Liver (tissue), 3 donors: ENCODE results near the gene CDH4.

Experiments
- EGR1 ChIP-seq, 2 donors: IDR thresholded peaks; 2 replicates each; pipeline ENCODE4 v1.6.1; 2016 to 2018; ENCODE audit warnings: antibody characterized with exemption in 2 of 2, low read depth in 2 of 2
- GABPA ChIP-seq, 2 donors: IDR thresholded peaks in 1 of 2; conservative IDR thresholded peaks in 1 of 2; 2 replicates each; pipeline ENCODE4 v1.6.1; 2016; ENCODE audit warnings: antibody characterized with exemption in 2 of 2, mild to moderate bottlenecking in 1 of 2, moderate library complexity in 1 of 2
- JUND ChIP-seq, 2 donors: IDR thresholded peaks; 2 replicates each; pipeline ENCODE4 v1.6.1; 2016; ENCODE audit warnings: antibody characterized with exemption in 2 of 2
- NR2F2 ChIP-seq: IDR thresholded peaks from 2 replicates; pipeline ENCODE4 v1.6.1; 2016; ENCODE audit warnings: antibody characterized with exemption
- RAD21 ChIP-seq, 2 donors: IDR thresholded peaks; 2 replicates each; pipeline ENCODE4 v1.6.1; 2016; ENCODE audit warnings: antibody characterized with exemption in 2 of 2, mild to moderate bottlenecking in 2 of 2
- SP1 ChIP-seq: IDR thresholded peaks from 2 replicates; pipeline ENCODE4 v1.6.1; 2018; ENCODE audit warnings: antibody characterized with exemption, mild to moderate bottlenecking
- TAF1 ChIP-seq: conservative IDR thresholded peaks from 2 replicates; pipeline ENCODE4 v1.6.1; 2016; ENCODE audit warnings: antibody characterized with exemption, mild to moderate bottlenecking
- TF ChIP-seq, protein P1 (sequence below): fragments of 150-350 bp; IDR thresholded peaks from 2 replicates; pipeline ENCODE4 v1.5.1; 2017; ENCODE audit warnings: improper control_type of control experiment, low read depth, low read length; ENCODE audit not compliant: missing input control
- TF ChIP-seq, protein P2 (sequence below): IDR thresholded peaks from 2 replicates; pipeline ENCODE4 v1.6.1; 2016; ENCODE audit warnings: antibody characterized with exemption
- TF ChIP-seq, protein P3 (sequence below): IDR thresholded peaks from 2 replicates; pipeline ENCODE4 v1.6.1; 2016; ENCODE audit warnings: antibody characterized with exemption
- TF ChIP-seq, protein P4 (sequence below): IDR thresholded peaks from 2 replicates; pipeline ENCODE4 v1.6.1; 2016; ENCODE audit warnings: antibody characterized with exemption, mild to moderate bottlenecking
- TF ChIP-seq, protein P5 (sequence below): IDR thresholded peaks from 2 replicates; pipeline ENCODE4 v1.6.1; 2016; ENCODE audit warnings: antibody characterized with exemption
- donor health status: healthy.
- donor health status: healthy.

DNA sequence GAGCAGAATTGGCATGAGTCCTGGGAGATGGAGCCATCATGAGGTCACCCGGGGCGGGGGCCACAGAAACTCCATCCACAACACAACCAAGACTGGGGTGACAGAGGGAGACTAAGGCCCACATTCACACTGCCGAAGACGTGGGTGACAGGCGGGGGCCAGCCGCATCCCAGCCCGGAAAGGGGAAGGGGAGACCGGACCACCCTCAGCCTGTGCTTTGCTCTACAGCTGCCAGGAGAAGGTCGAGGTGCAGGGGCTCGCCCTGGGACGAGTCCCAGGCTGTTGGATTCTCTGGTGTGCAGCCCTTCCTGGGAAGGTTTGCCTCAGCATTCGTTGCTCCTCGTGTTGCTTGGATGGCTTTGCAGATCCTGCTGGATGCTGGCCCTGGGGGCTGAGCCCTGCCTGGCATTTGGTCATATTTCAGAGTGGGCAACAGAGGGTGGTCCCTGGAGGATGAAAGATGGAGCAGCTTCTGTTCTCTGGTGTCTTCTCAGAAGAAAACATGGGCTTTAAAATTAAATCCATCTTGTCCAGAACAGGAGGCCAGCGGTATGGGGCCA lies 484.8 kb downstream of the CDH4 start:
- TF ChIP-seq RAD21 (IDR thresholded peaks at IDR 0.05) (no peak), SP1 (no peak), EGR1 (IDR thresholded peaks at IDR 0.05; ENCODE audit: low read depth in 2 of 2) (no peak), GABPA (IDR thresholded peaks at IDR 0.05 in 1 of 2, conservative IDR thresholded peaks at IDR 0.05 in 1 of 2) (no peak), TAF1 (no peak), JUND (IDR thresholded peaks at IDR 0.05) (no peak), NR2F2 (no peak)
- TF ChIP-seq, protein P1, sequence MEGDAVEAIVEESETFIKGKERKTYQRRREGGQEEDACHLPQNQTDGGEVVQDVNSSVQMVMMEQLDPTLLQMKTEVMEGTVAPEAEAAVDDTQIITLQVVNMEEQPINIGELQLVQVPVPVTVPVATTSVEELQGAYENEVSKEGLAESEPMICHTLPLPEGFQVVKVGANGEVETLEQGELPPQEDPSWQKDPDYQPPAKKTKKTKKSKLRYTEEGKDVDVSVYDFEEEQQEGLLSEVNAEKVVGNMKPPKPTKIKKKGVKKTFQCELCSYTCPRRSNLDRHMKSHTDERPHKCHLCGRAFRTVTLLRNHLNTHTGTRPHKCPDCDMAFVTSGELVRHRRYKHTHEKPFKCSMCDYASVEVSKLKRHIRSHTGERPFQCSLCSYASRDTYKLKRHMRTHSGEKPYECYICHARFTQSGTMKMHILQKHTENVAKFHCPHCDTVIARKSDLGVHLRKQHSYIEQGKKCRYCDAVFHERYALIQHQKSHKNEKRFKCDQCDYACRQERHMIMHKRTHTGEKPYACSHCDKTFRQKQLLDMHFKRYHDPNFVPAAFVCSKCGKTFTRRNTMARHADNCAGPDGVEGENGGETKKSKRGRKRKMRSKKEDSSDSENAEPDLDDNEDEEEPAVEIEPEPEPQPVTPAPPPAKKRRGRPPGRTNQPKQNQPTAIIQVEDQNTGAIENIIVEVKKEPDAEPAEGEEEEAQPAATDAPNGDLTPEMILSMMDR = no peak
- TF ChIP-seq, protein P2, sequence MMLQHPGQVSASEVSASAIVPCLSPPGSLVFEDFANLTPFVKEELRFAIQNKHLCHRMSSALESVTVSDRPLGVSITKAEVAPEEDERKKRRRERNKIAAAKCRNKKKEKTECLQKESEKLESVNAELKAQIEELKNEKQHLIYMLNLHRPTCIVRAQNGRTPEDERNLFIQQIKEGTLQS = no peak
- TF ChIP-seq, protein P3, sequence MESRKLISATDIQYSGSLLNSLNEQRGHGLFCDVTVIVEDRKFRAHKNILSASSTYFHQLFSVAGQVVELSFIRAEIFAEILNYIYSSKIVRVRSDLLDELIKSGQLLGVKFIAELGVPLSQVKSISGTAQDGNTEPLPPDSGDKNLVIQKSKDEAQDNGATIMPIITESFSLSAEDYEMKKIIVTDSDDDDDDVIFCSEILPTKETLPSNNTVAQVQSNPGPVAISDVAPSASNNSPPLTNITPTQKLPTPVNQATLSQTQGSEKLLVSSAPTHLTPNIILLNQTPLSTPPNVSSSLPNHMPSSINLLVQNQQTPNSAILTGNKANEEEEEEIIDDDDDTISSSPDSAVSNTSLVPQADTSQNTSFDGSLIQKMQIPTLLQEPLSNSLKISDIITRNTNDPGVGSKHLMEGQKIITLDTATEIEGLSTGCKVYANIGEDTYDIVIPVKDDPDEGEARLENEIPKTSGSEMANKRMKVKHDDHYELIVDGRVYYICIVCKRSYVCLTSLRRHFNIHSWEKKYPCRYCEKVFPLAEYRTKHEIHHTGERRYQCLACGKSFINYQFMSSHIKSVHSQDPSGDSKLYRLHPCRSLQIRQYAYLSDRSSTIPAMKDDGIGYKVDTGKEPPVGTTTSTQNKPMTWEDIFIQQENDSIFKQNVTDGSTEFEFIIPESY = no peak
- TF ChIP-seq, protein P4, sequence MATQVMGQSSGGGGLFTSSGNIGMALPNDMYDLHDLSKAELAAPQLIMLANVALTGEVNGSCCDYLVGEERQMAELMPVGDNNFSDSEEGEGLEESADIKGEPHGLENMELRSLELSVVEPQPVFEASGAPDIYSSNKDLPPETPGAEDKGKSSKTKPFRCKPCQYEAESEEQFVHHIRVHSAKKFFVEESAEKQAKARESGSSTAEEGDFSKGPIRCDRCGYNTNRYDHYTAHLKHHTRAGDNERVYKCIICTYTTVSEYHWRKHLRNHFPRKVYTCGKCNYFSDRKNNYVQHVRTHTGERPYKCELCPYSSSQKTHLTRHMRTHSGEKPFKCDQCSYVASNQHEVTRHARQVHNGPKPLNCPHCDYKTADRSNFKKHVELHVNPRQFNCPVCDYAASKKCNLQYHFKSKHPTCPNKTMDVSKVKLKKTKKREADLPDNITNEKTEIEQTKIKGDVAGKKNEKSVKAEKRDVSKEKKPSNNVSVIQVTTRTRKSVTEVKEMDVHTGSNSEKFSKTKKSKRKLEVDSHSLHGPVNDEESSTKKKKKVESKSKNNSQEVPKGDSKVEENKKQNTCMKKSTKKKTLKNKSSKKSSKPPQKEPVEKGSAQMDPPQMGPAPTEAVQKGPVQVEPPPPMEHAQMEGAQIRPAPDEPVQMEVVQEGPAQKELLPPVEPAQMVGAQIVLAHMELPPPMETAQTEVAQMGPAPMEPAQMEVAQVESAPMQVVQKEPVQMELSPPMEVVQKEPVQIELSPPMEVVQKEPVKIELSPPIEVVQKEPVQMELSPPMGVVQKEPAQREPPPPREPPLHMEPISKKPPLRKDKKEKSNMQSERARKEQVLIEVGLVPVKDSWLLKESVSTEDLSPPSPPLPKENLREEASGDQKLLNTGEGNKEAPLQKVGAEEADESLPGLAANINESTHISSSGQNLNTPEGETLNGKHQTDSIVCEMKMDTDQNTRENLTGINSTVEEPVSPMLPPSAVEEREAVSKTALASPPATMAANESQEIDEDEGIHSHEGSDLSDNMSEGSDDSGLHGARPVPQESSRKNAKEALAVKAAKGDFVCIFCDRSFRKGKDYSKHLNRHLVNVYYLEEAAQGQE = no peak
- TF ChIP-seq, protein P5, sequence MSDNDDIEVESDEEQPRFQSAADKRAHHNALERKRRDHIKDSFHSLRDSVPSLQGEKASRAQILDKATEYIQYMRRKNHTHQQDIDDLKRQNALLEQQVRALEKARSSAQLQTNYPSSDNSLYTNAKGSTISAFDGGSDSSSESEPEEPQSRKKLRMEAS = no peak
